Pancreas (tissue), 10 donors: Measurements from ENCODE around the gene NKX2-1. TPM values are rescaled to one million over a fixed set of nuclear protein-coding genes. Genes with fewer than 3 reads are reported as not detected.

Experiments used
- ATAC-seq, 4 donors: fragments of 200-7000 bp; cut with Tn5 transposase; one replicate each; pipeline versions ENCODE4 v1.8.0 to v1.9.1; 2020; ENCODE audit warnings: mild to moderate bottlenecking in 4 of 4, moderate library complexity in 4 of 4
- DNase-seq, 6 donors: peaks; one replicate each; pipeline ENCODE4 v3.0.0-alpha.2; 2020
- FAIRE-seq: peaks from 2 replicates; lab custom pipeline; 2012; peaks lifted over from hg19 to GRCh38; lab: Jason Lieb, UNC
- H3K27ac ChIP-seq, 4 donors: fragments of 200-600 bp; sonication (generic); 1 replicate in 3 of 4; 2 replicates in 1 of 4; pipeline versions ENCODE4 v1.5.0 to v1.8.0; 2020
- H3K27me3 ChIP-seq, 4 donors: fragments of 200-600 bp; one replicate each; pipeline ENCODE4 v1.8.0; 2021
- H3K36me3 ChIP-seq, 3 donors: fragments of 200-600 bp; sonication (generic) in 1 of 3; one replicate each; pipeline versions ENCODE4 v1.5.0 to v1.8.0; 2020 to 2021
- H3K4me1 ChIP-seq, 3 donors: fragments of 200-600 bp; one replicate each; pipeline ENCODE4 v1.8.0; 2021
- H3K4me3 ChIP-seq, 4 donors: fragments of 200-600 bp; sonication (generic) in 2 of 4; one replicate each; pipeline versions ENCODE4 v1.5.0 to v1.8.0; 2020 to 2021
- H3K9me3 ChIP-seq, 4 donors: fragments of 200-600 bp; one replicate each; pipeline ENCODE4 v1.8.0; 2021
- WGBS, 2 donors: extraction: QIAGEN DNeasy Blood & Tissue Kit; methylation state at CpG; one replicate each; pipeline ENCODE4 v1.1.7; 2013; 5-methylcytosine and 5-hydroxymethylcytosine counted together
- intact Hi-C, 3 donors: fragments of 100-400 bp; cut with DNase I; formaldehyde crosslinking; loops; one replicate each; pipeline versions ENCODE4 v1.11.1 to v1.14.2; 2022
- polyA plus RNA-seq, 2 donors: library from polyadenylated mRNA; stranded (reverse); fragments of 200-250 nt; gene quantifications; one replicate each; pipeline ENCODE4 v1.2.3, GENCODE V29; 2013
- total RNA-seq, 6 donors: library from RNA; stranded (reverse); fragmentation: NEBNext Ultra II Directional in 4 of 6; extraction: Animal tissue kit (Norgen Biotek cat#: 25700) in 4 of 6; gene quantifications; one replicate each; pipeline versions ENCODE4 v1.2.1 to v1.2.4, GENCODE V29; 2021 to 2023
- TF ChIP-seq, protein P1 (sequence below), 4 donors: fragments of 200-600 bp; sonication (generic) in 3 of 4; IDR thresholded peaks; one replicate each; pipeline versions ENCODE4 v1.5.0 to v1.8.0; 2021; ENCODE audit warnings: antibody characterized with exemption in 4 of 4
- donor health status: healthy with polysubstance abuse.
- donor health status: DM: no; HTN: no; CAD: no; lungs with moderate emphysema.
- donor health status: DM: no; HTN: no; CAD: no.
- donor health status: control.
- donor health status: control.
- donor health status: Bipolar disorder and iron deficiency.
- donor health status: DM: yes; HTN: yes; CAD: no.
- donor health status: DM: no; HTN: no; CAD: no.
- donor health status: DM: no; HTN: no; CAD: no.
- donor health status: DM: yes; HTN: yes; CAD: no.

Gene NKX2-1
- total and polyA plus RNA-seq, 8 donors = 0.25 TPM; not detected in 7

- DNase-seq (no peak), ATAC-seq (no peak), FAIRE-seq (no peak)
- no peak overlapping the region for H3K27ac ChIP-seq
- TF ChIP-seq, protein P1, sequence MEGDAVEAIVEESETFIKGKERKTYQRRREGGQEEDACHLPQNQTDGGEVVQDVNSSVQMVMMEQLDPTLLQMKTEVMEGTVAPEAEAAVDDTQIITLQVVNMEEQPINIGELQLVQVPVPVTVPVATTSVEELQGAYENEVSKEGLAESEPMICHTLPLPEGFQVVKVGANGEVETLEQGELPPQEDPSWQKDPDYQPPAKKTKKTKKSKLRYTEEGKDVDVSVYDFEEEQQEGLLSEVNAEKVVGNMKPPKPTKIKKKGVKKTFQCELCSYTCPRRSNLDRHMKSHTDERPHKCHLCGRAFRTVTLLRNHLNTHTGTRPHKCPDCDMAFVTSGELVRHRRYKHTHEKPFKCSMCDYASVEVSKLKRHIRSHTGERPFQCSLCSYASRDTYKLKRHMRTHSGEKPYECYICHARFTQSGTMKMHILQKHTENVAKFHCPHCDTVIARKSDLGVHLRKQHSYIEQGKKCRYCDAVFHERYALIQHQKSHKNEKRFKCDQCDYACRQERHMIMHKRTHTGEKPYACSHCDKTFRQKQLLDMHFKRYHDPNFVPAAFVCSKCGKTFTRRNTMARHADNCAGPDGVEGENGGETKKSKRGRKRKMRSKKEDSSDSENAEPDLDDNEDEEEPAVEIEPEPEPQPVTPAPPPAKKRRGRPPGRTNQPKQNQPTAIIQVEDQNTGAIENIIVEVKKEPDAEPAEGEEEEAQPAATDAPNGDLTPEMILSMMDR (IDR thresholded peaks at IDR 0.05) = no peak
- 3% methylated on average over 2 of the region's 2 CpGs for WGBS, 2 donors
- H3K36me3 ChIP-seq = no peaks in the 10 kb centered on the region
- intact Hi-C loops = no loop called here
- H3K4me3 ChIP-seq = no peak overlapping the region
- H3K4me1 ChIP-seq = no peaks in the 10 kb centered on the region
- no peaks in the 10 kb centered on the region for H3K9me3 ChIP-seq
- H3K27me3 ChIP-seq = peaks cover 0 to 88% (median 18%) of the 10 kb centered on the region in 4 donors
Measured at GRCh38 chr14:36498938-36499337, 21.1 kb downstream of the NKX2-1 start.

DNA sequence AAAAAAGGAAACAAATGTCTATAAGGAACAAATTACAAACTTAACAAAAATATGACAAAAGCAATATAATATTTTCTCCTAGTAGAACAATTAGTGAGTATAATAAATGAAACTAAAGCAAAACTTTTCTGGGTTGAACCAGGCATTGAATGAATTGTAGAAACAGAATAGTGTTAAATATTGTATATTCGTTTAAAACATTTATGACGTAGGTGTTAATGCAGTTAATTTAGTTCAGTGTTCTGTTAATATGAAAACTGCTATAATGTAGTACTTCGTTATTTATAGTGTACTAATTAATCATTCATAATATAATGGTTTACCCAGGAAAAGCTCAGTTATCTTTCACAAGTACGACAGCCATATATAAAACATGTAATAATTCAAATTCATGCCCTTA is 23.7 kb downstream of the NKX2-1 start:
- H3K4me1 ChIP-seq = no peaks in the 10 kb centered on the region
- no peaks in the 10 kb centered on the region for H3K36me3 ChIP-seq
- no peak for DNase-seq
- WGBS, 2 donors = 37 to 62% methylated on average over 4 of the region's 4 CpGs
- H3K27me3 ChIP-seq = peaks cover 0 to 87% (median 28%) of the 10 kb centered on the region in 4 donors
- no peak overlapping the region for H3K27ac ChIP-seq
- intact Hi-C loops = no loop called here
- FAIRE-seq = no peak
- H3K9me3 ChIP-seq = no peaks in the 10 kb centered on the region
- TF ChIP-seq, protein P1 (IDR thresholded peaks at IDR 0.05) = no peak
- H3K4me3 ChIP-seq = no peak overlapping the region
- ATAC-seq = no peak

DNA sequence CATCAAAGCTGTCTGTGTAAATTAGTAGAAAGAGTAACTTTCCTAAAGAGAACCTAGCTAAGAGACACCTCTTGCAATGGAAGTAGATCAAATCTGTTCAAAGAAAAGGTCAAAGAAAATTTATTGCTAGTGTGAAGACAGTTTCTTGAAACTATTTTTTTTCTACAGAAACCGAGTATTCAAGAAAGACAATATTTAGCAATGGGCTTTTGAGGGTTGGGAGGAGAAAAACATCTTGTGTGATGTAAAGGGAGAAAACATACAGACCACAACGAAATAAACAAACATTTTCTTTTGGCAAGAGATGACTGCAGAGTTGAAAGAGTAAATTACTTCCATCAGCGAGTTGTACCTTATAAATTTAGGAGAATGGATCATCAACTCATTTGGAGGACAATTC is 24.4 kb downstream of the NKX2-1 start:
- H3K4me3 ChIP-seq = no peak overlapping the region
- WGBS, 2 donors = 5 to 7% methylated on average over 3 of the region's 3 CpGs
- intact Hi-C loops = no loop called here
- peaks cover 0 to 85% (median 27%) of the 10 kb centered on the region in 4 donors for H3K27me3 ChIP-seq
- H3K27ac ChIP-seq = no peak overlapping the region
- H3K36me3 ChIP-seq = no peaks in the 10 kb centered on the region
- FAIRE-seq (no peak), DNase-seq (no peak), ATAC-seq (no peak)
- no peaks in the 10 kb centered on the region for H3K4me1 ChIP-seq
- TF ChIP-seq, protein P1 (IDR thresholded peaks at IDR 0.05) = no peak
- H3K9me3 ChIP-seq = no peaks in the 10 kb centered on the region

GRCh38 chr14:36493761-36494160 is 26.3 kb downstream of the NKX2-1 start:
- peaks cover 0 to 84% (median 27%) of the 10 kb centered on the region in 4 donors for H3K27me3 ChIP-seq
- no peak overlapping the region for H3K27ac ChIP-seq
- no peaks in the 10 kb centered on the region for H3K9me3 ChIP-seq
- no peaks in the 10 kb centered on the region for H3K36me3 ChIP-seq
- intact Hi-C loops = no loop called here
- no peaks in the 10 kb centered on the region for H3K4me1 ChIP-seq
- TF ChIP-seq, protein P1 (IDR thresholded peaks at IDR 0.05) = no peak
- no peak for ATAC-seq
- no peak for DNase-seq
- 12 to 18% methylated on average over 3 of the region's 3 CpGs for WGBS, 2 donors
- no peak overlapping the region for H3K4me3 ChIP-seq
- FAIRE-seq = no peak

DNA sequence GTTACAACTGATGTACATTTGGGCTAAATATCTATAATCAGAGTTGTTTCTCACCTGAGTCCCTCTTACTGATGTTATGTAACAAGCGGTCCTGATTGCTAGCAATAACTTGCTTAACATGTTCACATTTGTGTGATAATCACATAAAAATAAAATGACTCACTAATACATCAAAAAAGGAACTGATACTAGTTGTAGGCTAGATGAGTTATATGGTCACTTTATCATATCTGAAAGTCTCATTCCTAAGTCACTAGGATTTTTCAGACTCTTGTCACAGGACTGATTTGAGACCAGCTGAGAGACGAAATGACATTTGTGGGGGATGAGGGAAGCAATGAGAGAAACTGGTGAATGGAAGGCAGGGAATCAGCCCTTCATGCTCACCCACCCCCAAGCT is 34.3 kb downstream of the NKX2-1 start:
- 34 to 41% methylated on average over 2 of the region's 2 CpGs for WGBS, 2 donors
- FAIRE-seq (no peak), DNase-seq (no peak), ATAC-seq (no peak)
- Histone ChIP-seq H3K4me1 (no peaks in the 10 kb centered on the region), H3K9me3 (no peaks in the 10 kb centered on the region), H3K36me3 (no peaks in the 10 kb centered on the region), H3K27me3 (peaks cover 0 to 27% (median 2%) of the 10 kb centered on the region in 4 donors), H3K27ac (no peak overlapping the region), H3K4me3 (no peak overlapping the region)
- intact Hi-C loops = no loop called here
- TF ChIP-seq, protein P1 (IDR thresholded peaks at IDR 0.05) = no peak
